ENCODE data around the gene RIMKLA. TPM values are rescaled to one million over a fixed set of nuclear protein-coding genes. Genes with fewer than 3 reads are reported as not detected.

Gene RIMKLA
- total RNA-seq, 1 donor from 2014 or later, result 1.7 TPM

- no peak overlapping the region for H3K4me3 ChIP-seq (ENCODE audit: low read depth, low read length)
- no peak for DNase-seq (ENCODE audit: low read depth)
- no peak for TF ChIP-seq CTCF (conservative IDR thresholded peaks at IDR 0.05; ENCODE audit: low read depth, low read length)
Observed at GRCh38 chr1:42419126-42419821, 38.7 kb downstream of the RIMKLA start.

- DNase-seq (ENCODE audit: low read depth), result no peak
- no peak for TF ChIP-seq CTCF (conservative IDR thresholded peaks at IDR 0.05; ENCODE audit: low read depth, low read length)
- no peak overlapping the region for H3K4me3 ChIP-seq (ENCODE audit: low read depth, low read length)
Observed at GRCh38 chr1:42420121-42420520, 39.5 kb downstream of the RIMKLA start.

- no peak overlapping the region for H3K4me3 ChIP-seq (ENCODE audit: low read depth, low read length)
- DNase-seq (ENCODE audit: low read depth), result peak; percentile 47
- TF ChIP-seq CTCF (conservative IDR thresholded peaks at IDR 0.05; ENCODE audit: low read depth, low read length), result no peak
Observed at GRCh38 chr1:42420911-42421585, 40.5 kb downstream of the RIMKLA start.

GRCh38 chr1:42422737-42423136 lies 42.1 kb downstream of the RIMKLA start:
- no peak for TF ChIP-seq CTCF (conservative IDR thresholded peaks at IDR 0.05; ENCODE audit: low read depth, low read length)
- H3K4me3 ChIP-seq (ENCODE audit: low read depth, low read length), result no peak overlapping the region
- no peak for DNase-seq (ENCODE audit: low read depth)

GRCh38 chr1:42423681-42424080 lies 43.1 kb downstream of the RIMKLA start:
- TF ChIP-seq CTCF (conservative IDR thresholded peaks at IDR 0.05; ENCODE audit: low read depth, low read length), result no peak
- no peak overlapping the region for H3K4me3 ChIP-seq (ENCODE audit: low read depth, low read length)
- no peak for DNase-seq (ENCODE audit: low read depth)

- TF ChIP-seq CTCF (conservative IDR thresholded peaks at IDR 0.05; ENCODE audit: low read depth, low read length), result no peak
- no peak for DNase-seq (ENCODE audit: low read depth)
- H3K4me3 ChIP-seq (ENCODE audit: low read depth, low read length), result no peak overlapping the region
Observed at GRCh38 chr1:42424201-42424600, 43.6 kb downstream of the RIMKLA start.

GRCh38 chr1:42427240-42427639 lies 46.6 kb downstream of the RIMKLA start:
- TF ChIP-seq CTCF (conservative IDR thresholded peaks at IDR 0.05; ENCODE audit: low read depth, low read length), result no peak
- DNase-seq (ENCODE audit: low read depth), result no peak
- H3K4me3 ChIP-seq (ENCODE audit: low read depth, low read length), result no peak overlapping the region

Data from epithelial cell of proximal tubule (primary cell).